Heart right ventricle (tissue), 16 donors: ENCODE measurements around the gene OSBPL9. TPM values are rescaled to one million over a fixed set of nuclear protein-coding genes. Genes with fewer than 3 reads are reported as not detected.

Experiments used
- ATAC-seq, 8 donors: fragments of 200-7000 bp; cut with Tn5 transposase; one replicate each; pipeline ENCODE4 v1.9.1; 2020; ENCODE audit warnings: mild to moderate bottlenecking in 8 of 8, moderate library complexity in 8 of 8, moderate number of reproducible peaks in 1 of 8
- DNase-seq, 2 donors: peaks; one replicate each; pipeline ENCODE4 v3.0.0-alpha.2; 2020
- H3K27ac ChIP-seq, 10 donors: fragments of 200-600 bp; sonication (generic) in 2 of 10; one replicate each; pipeline versions ENCODE4 v1.5.0 to v1.8.0; 2020 to 2022; ENCODE audit warnings: mild to moderate bottlenecking in 3 of 10
- H3K27me3 ChIP-seq, 7 donors: fragments of 200-600 bp; one replicate each; pipeline ENCODE4 v1.8.0; 2021 to 2022; ENCODE audit warnings: mild to moderate bottlenecking in 2 of 7
- H3K36me3 ChIP-seq, 9 donors: fragments of 200-600 bp; sonication (generic) in 1 of 9; one replicate each; pipeline versions ENCODE4 v1.5.0 to v1.8.0; 2020 to 2022; ENCODE audit warnings: mild to moderate bottlenecking in 2 of 9
- H3K4me1 ChIP-seq, 9 donors: fragments of 200-600 bp; sonication (generic) in 1 of 9; one replicate each; pipeline versions ENCODE4 v1.5.0 to v1.8.0; 2020 to 2022; ENCODE audit warnings: mild to moderate bottlenecking in 4 of 9
- H3K4me3 ChIP-seq, 10 donors: fragments of 200-600 bp; sonication (generic) in 2 of 10; one replicate each; pipeline versions ENCODE4 v1.5.0 to v1.8.0; 2020 to 2022; ENCODE audit warnings: mild to moderate bottlenecking in 7 of 10, moderate library complexity in 2 of 10
- H3K9me3 ChIP-seq, 11 donors: fragments of 200-600 bp in 10 of 11; sonication (generic) in 2 of 11; one replicate each; pipeline versions ENCODE4 v1.5.0 to v1.8.0; 2013 to 2022; ENCODE audit warnings: mild to moderate bottlenecking in 2 of 11, control low read depth in 1 of 11, moderate library complexity in 1 of 11
- WGBS, 2 donors: extraction: QIAGEN DNeasy Blood & Tissue Kit; methylation state at CpG; one replicate each; pipeline ENCODE4 v1.1.7; 2013; ENCODE audit warnings: inconsistent platforms in 1 of 2; 5-methylcytosine and 5-hydroxymethylcytosine counted together
- intact Hi-C, 10 donors: fragments of 100-400 bp; cut with DNase I; formaldehyde crosslinking; loops; one replicate each; pipeline versions ENCODE4 v1.11.1 to v1.14.2; 2022
- polyA plus RNA-seq, 2 donors: library from polyadenylated mRNA; stranded (reverse); fragments of 200-250 nt; gene quantifications; one replicate each; pipeline ENCODE4 v1.2.3, GENCODE V29; 2013
- total RNA-seq, 10 donors: library from RNA; stranded (reverse); fragmentation: NEBNext Ultra II Directional in 3 of 10; extraction: Animal tissue kit (Norgen Biotek cat#: 25700) in 3 of 10; gene quantifications; one replicate each; pipeline versions ENCODE4 v1.2.1 to v1.2.4, GENCODE V29; 2021 to 2023
- TF ChIP-seq, protein P1 (sequence below), 9 donors: fragments of 200-600 bp; sonication (generic) in 2 of 9; IDR thresholded peaks; one replicate each; pipeline versions ENCODE4 v1.5.0 to v1.8.0; 2021 to 2022; ENCODE audit warnings: antibody characterized with exemption in 9 of 9, mild to moderate bottlenecking in 5 of 9, moderate library complexity in 1 of 9
- donor health status: Arrhythmogenic right ventricular cardiomyopathy.
- donor health status: ischemic (EF 13 %, LVEDD 7.1; RV severe dilation, severe dysfunction).
- donor health status: healthy with polysubstance abuse.
- donor health status: DM: no; HTN: yes; CAD: no.
- donor health status: DM: no; HTN: no; CAD: no.
- donor health status: ischemic (EF 25% LVEDD 6.9; RV normal size, moderate dysfunction).
- donor health status: ischemic (EF 25% LVEDD 5.7; RV mildly dilated, moderate dysfunction).
- donor health status: healthy.
- donor health status: DM: yes; HTN: yes; CAD: no.
- donor health status: Ischemic cardiomyopathy.
- donor health status: ischemic (EF 35%, LVEDD 5.7; RV mildly dilated, moderate dysfunction).
- donor health status: nonischemic (EF 11% LVEDD 7.7; RV severe dilation, severe dysfunction).
- donor health status: DM: yes; HTN: yes; CAD: no.
- donor health status: PGD.
- donor health status: ischemic (EF 29% LVEDD 5.4; RV normal size, mild dysfunction).
- donor health status: nonischemic (EF 23%, LVEDD 6.1; RV moderate dilation, normal function).

The OSBPL9 gene
- total and polyA plus RNA-seq, 12 donors: 32.5 to 82.9 (median 55.6) TPM

DNA sequence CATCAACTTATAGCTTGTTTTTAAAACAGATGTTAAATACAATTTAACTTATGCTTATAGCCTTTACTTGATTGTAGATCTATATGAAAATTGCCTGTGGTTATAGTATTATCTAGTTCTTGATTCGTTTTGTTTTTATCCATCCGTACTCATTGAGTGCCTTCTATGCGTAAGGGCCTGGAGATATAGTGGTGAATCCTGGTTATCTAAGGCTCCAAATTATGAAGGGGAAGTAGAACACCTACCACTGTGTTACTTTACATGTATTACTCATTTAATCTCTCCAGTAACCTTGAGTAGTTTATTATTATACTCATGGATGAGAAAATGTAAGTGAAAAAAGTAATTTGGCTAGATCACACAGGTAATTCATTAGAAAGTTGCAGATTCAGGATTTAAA lies 121.8 kb downstream of the OSBPL9 start:
- peaks cover 0 to 6% (median 0%) of the 10 kb centered on the region in 9 donors for H3K36me3 ChIP-seq
- H3K9me3 ChIP-seq: no peaks in the 10 kb centered on the region
- no peak for DNase-seq
- TF ChIP-seq, protein P1, sequence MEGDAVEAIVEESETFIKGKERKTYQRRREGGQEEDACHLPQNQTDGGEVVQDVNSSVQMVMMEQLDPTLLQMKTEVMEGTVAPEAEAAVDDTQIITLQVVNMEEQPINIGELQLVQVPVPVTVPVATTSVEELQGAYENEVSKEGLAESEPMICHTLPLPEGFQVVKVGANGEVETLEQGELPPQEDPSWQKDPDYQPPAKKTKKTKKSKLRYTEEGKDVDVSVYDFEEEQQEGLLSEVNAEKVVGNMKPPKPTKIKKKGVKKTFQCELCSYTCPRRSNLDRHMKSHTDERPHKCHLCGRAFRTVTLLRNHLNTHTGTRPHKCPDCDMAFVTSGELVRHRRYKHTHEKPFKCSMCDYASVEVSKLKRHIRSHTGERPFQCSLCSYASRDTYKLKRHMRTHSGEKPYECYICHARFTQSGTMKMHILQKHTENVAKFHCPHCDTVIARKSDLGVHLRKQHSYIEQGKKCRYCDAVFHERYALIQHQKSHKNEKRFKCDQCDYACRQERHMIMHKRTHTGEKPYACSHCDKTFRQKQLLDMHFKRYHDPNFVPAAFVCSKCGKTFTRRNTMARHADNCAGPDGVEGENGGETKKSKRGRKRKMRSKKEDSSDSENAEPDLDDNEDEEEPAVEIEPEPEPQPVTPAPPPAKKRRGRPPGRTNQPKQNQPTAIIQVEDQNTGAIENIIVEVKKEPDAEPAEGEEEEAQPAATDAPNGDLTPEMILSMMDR (IDR thresholded peaks at IDR 0.05): no peak
- H3K4me1 ChIP-seq: peaks cover under 1 to 62% (median 43%) of the 10 kb centered on the region in 9 donors
- WGBS, 2 donors: 75 to 84% methylated on average over 3 of the region's 3 CpGs
- H3K4me3 ChIP-seq: no peak overlapping the region
- intact Hi-C loops: loop anchor here in 2 of 10 donors (5.0 kb wide), 1 partner anchor 71 kb away; no protein-coding TSS in a partner anchor
- H3K27me3 ChIP-seq: no peaks in the 10 kb centered on the region
- H3K27ac ChIP-seq: peak overlapping the region in 2 of 10 donors; percentile 67 to 71
- no peak for ATAC-seq

- Histone ChIP-seq H3K4me1 (peaks cover 0 to 53% (median 37%) of the 10 kb centered on the region in 9 donors), H3K36me3 (peaks cover 0 to 6% (median 0%) of the 10 kb centered on the region in 9 donors), H3K27ac (no peak overlapping the region), H3K9me3 (no peaks in the 10 kb centered on the region), H3K27me3 (no peaks in the 10 kb centered on the region), H3K4me3 (no peak overlapping the region)
- TF ChIP-seq, protein P1 (IDR thresholded peaks at IDR 0.05): no peak
- ATAC-seq (no peak), DNase-seq (no peak)
- 86% methylated on average over 3 of the region's 3 CpGs for WGBS, 2 donors
- intact Hi-C loops: no loop called here
Measured at GRCh38 chr1:51740652-51741051, 123.8 kb downstream of the OSBPL9 start.

DNA sequence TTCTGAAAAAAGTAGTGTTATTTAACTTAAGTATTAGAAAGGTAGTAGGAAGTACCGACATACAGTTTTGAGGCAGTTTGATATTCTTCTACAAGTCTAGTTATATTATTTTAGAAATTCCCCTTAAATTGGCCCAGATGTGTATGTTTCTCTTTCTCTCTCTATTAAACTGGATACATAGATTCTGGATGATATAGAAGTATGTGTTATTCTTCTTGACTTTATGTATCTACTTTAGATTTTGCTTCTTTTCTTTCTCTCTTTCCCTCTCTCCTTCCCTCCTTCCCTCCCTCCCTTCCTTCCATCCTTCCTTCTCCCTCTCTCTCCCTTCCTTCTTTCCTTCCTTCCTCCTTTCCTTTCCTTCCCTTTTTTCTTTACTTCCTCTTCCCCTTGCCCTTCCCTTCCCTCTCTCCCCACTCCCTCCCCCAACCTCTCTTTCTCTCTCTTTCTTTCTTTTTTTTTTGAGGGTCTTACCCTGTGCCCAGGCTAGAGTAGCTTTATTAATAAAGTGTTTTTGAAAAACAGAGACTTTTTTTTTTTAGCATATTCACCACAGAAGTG lies 124.3 kb downstream of the OSBPL9 start:
- DNase-seq (no peak), ATAC-seq (no peak)
- Histone ChIP-seq H3K27me3 (no peaks in the 10 kb centered on the region), H3K36me3 (peaks cover 0 to 6% (median 0%) of the 10 kb centered on the region in 9 donors), H3K4me3 (no peak overlapping the region), H3K27ac (no peak overlapping the region), H3K9me3 (no peaks in the 10 kb centered on the region), H3K4me1 (peaks cover 0 to 47% (median 33%) of the 10 kb centered on the region in 9 donors)
- intact Hi-C loops: no loop called here
- 94 to 98% methylated on average over 1 of the region's 1 CpG for WGBS, 2 donors
- TF ChIP-seq, protein P1 (IDR thresholded peaks at IDR 0.05): no peak

- DNase-seq (no peak), ATAC-seq (no peak)
- H3K9me3 ChIP-seq: no peaks in the 10 kb centered on the region
- TF ChIP-seq, protein P1 (IDR thresholded peaks at IDR 0.05): no peak
- no peaks in the 10 kb centered on the region for H3K27me3 ChIP-seq
- peaks cover 0 to 18% (median 13%) of the 10 kb centered on the region in 9 donors for H3K4me1 ChIP-seq
- intact Hi-C loops: no loop called here
- no peak overlapping the region for H3K27ac ChIP-seq
- peaks cover 0 to 35% (median 3%) of the 10 kb centered on the region in 9 donors for H3K36me3 ChIP-seq
- no peak overlapping the region for H3K4me3 ChIP-seq
- 67 to 76% methylated on average over 4 of the region's 4 CpGs for WGBS, 2 donors
Measured at GRCh38 chr1:51744506-51745303, 127.8 kb downstream of the OSBPL9 start.
